GM18505 (cell line): Measurements from ENCODE around the gene MED12L.
"Not testable (repeated sequence)": the region's sequence is repeated elsewhere in the genome, so short reads cannot be mapped to it uniquely, and the experiment has no call there.

ENCODE experiments used
- ATAC-seq: cut with Tn5 transposase; IDR thresholded peaks from one replicate; pipeline ENCODE4 v1.9.1; 2021; ENCODE audit not compliant: unreplicated experiment
- POLR2A ChIP-seq: IDR thresholded peaks from 4 replicates; pipeline ENCODE4 v1.6.1; 2011; ENCODE audit warnings: borderline replicate concordance; ENCODE audit not compliant: insufficient read depth, insufficient read length; ENCODE audit errors: extremely low read depth

The MED12L gene

GRCh38 chr3:151085227-151085888 lies at the start of gene MED12L:
Gene MED12L (plus strand): TSS chr3:151085664. CDS start chr3:151086927, 1,263 bp downstream.
- TF ChIP-seq POLR2A: no peak

GRCh38 chr3:151037746-151038477 lies 47.6 kb upstream of the MED12L start:
- TF ChIP-seq POLR2A: no peak

More at GRCh38 chr3:151085227-151085888, at the start of gene MED12L:
- ATAC-seq: peak; percentile 57

GRCh38 chr3:151044706-151045105 lies 40.8 kb upstream of the MED12L start:
- ATAC-seq: no peak
- TF ChIP-seq POLR2A: no peak

More at GRCh38 chr3:151037746-151038477, 47.6 kb upstream of the MED12L start:
- no peak for ATAC-seq

GRCh38 chr3:151047636-151048035 lies 37.8 kb upstream of the MED12L start:
- ATAC-seq: no peak
- TF ChIP-seq POLR2A: no peak

GRCh38 chr3:151051533-151051932 lies 33.9 kb upstream of the MED12L start:
- ATAC-seq: no peak
- TF ChIP-seq POLR2A: no peak

- no peak for ATAC-seq
- TF ChIP-seq POLR2A: no peak
These were observed 33.1 kb upstream of the MED12L start for GRCh38 chr3:151052346-151052745.

- no peak for TF ChIP-seq POLR2A
- ATAC-seq: no peak
These were observed 32.7 kb upstream of the MED12L start for GRCh38 chr3:151052756-151053155.

GRCh38 chr3:151058740-151059139 lies 26.7 kb upstream of the MED12L start:
- no peak for ATAC-seq
- no peak for TF ChIP-seq POLR2A

- no peak for ATAC-seq
- TF ChIP-seq POLR2A: no peak
These were observed 22.9 kb upstream of the MED12L start for GRCh38 chr3:151062611-151063010.

GRCh38 chr3:151067158-151067557 lies 18.3 kb upstream of the MED12L start:
- TF ChIP-seq POLR2A: no peak
- ATAC-seq: no peak

GRCh38 chr3:151072842-151073241 lies 12.6 kb upstream of the MED12L start:
- ATAC-seq: not testable (repeated sequence)

- ATAC-seq: no peak
- TF ChIP-seq POLR2A: no peak
These were observed 11.2 kb upstream of the MED12L start for GRCh38 chr3:151074256-151074655.

- TF ChIP-seq POLR2A: no peak
- no peak for ATAC-seq
These were observed 9.4 kb upstream of the MED12L start for GRCh38 chr3:151075869-151076562.

- no peak for ATAC-seq
- no peak for TF ChIP-seq POLR2A
These were observed 8.8 kb upstream of the MED12L start for GRCh38 chr3:151076626-151077025.

- ATAC-seq: not testable (repeated sequence)
These were observed 4.4 kb upstream of the MED12L start for GRCh38 chr3:151081082-151081481.
